ENCODE data around the gene ANAPC1.
"Not testable (repeated sequence)": the region's sequence is repeated elsewhere in the genome, so short reads cannot be mapped to it uniquely, and the experiment has no call there.

Gene ANAPC1

DNA sequence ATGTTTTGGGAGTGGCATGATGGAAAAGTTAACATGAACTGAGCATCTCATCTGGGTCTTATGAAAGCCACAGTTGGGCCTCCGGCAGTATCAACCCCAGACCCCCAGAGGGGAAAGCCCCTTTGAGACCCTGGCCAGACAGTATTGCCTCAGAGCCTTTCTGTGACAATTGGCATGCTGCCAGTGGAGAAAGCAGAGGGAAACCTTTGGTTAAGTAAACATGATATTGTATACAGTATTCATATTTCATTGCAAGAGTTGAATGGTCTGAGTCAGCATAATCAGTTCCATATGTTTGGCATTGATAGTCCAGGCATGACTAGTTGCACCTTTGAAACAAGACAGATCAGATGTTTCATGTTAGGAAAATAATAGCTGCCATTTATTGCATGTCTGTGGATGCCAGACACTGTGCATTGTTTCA, 34.4 kb upstream of the ANAPC1 start:
- no peak for TF ChIP-seq POLR2A (IDR thresholded peaks at IDR 0.05; ENCODE audit: low read depth, low read length)
- TF ChIP-seq POLR2AphosphoS5 (IDR thresholded peaks at IDR 0.05; ENCODE audit: low read depth, low read length), result no peak
- TF ChIP-seq TAF1 (IDR thresholded peaks at IDR 0.05; ENCODE audit: borderline replicate concordance, low read depth, low read length), result no peak
- FAIRE-seq, result no peak
- no peak for DNase-seq (ENCODE audit: insufficient read length)

DNA sequence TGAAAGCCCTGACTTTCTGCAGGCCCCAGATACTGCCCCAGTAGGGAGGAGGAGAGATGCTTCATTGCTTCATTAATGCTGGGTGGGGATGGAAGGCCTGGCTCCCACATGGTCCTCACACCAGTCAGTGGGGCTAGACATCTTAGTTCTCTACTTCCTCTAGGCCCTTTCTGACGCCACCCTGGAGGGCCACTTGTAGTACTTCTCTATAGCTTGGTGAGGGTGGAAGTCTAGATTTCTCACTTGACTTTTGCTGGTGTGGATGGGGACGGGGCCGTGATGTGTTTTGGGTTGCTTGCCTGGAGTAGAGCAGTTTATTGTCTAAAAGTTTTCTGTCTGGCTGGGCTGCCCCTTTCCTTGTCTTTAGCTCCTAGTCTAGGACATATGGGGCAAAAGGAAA, 33.1 kb upstream of the ANAPC1 start:
- DNase-seq (ENCODE audit: insufficient read length), result no peak
- TF ChIP-seq POLR2A (IDR thresholded peaks at IDR 0.05; ENCODE audit: low read depth, low read length) (no peak), TAF1 (IDR thresholded peaks at IDR 0.05; ENCODE audit: borderline replicate concordance, low read depth, low read length) (no peak), POLR2AphosphoS5 (IDR thresholded peaks at IDR 0.05; ENCODE audit: low read depth, low read length) (no peak)
- FAIRE-seq, result no peak

DNA sequence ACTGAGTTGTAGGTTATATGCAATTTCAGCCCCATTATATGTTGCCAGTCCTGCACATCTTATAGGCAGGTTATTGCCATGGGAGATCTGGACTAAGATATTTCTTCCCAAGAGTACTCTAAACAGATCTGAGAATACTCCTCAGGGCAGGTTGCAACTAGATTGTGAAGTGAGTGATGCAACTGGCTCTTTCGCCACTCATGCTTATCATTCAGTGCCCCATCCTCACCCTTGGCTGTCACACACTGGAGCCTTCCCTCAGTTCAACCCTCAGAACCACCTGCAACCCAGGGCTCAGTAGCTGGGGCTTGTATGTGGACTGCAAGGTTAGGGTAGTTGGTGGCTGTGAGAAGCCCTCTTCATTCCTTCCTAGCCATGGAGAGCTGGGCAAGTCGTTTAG, 28.6 kb upstream of the ANAPC1 start:
- TF ChIP-seq POLR2A (IDR thresholded peaks at IDR 0.05; ENCODE audit: low read depth, low read length), result no peak
- TF ChIP-seq TAF1 (IDR thresholded peaks at IDR 0.05; ENCODE audit: borderline replicate concordance, low read depth, low read length), result no peak
- TF ChIP-seq POLR2AphosphoS5 (IDR thresholded peaks at IDR 0.05; ENCODE audit: low read depth, low read length), result no peak
- DNase-seq (ENCODE audit: insufficient read length), result no peak
- FAIRE-seq, result no peak

DNA sequence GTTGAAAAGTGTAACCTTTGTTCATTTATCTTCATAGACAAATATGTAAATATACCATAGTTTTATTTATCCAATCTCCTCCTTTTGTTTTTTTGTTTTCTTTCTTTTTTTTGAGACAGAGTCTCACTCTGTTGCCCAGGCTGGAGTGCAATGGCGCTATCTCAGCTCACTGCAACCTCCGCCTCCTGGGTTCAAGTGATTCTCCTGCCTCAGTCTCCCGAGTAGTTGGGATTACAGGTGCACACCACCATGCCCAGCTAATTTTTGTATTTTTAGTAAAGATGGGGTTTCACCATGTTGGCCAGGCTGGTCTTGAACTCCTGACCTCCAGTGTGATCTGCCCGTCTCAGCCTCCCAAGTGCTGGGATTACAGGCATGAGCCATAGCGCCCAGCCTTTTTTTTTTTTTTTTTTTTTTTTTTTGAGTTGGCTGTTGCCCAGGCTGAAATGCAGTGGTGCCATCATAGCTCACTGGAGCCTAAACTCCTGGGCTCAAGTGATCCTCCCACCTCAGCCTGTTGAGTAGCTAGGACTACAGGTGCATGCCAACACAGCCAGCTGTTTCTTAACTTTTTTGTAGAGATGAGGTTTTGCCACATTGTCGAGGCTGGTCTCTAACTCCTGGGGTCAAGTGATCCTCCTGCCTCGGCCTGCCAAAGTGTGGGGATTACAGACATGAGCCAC, 27.4 kb upstream of the ANAPC1 start:
- not testable (repeated sequence) for FAIRE-seq; DNase-seq (ENCODE audit: insufficient read length)

DNA sequence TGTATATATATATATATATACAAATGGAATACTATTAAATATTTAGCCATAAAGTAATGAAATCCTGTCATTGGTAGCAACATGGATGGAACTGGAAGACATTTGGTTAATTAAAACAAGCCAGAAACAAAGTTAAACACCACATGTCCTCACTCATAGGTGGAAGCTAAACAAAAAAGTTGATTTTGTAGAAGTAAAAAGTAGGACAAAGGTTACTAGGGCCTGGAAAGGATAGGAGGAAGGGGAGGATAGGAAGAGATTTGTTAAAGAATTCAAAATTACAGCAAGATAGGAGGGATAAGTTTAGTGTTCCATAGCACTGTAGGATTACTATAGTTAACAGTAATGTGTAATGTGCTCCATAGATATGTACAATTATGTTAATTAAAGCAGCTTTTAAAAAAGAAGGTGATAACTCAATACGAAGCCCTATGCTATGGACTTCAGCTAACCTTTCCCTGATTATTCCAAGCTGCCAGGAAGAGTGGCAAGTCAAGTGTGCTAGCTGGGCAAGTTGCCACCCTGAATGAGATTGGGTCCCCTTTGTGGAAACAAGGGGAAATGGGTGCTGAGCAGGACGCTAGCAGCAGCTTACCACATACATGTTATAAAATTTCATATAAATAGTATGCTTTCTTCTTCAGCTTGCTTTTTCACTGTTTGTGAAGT, 26.8 kb upstream of the ANAPC1 start:
- TF ChIP-seq POLR2AphosphoS5 (IDR thresholded peaks at IDR 0.05; ENCODE audit: low read depth, low read length) (no peak), POLR2A (IDR thresholded peaks at IDR 0.05; ENCODE audit: low read depth, low read length) (no peak)
- FAIRE-seq, result no peak
- DNase-seq (ENCODE audit: insufficient read length), result no peak

DNA sequence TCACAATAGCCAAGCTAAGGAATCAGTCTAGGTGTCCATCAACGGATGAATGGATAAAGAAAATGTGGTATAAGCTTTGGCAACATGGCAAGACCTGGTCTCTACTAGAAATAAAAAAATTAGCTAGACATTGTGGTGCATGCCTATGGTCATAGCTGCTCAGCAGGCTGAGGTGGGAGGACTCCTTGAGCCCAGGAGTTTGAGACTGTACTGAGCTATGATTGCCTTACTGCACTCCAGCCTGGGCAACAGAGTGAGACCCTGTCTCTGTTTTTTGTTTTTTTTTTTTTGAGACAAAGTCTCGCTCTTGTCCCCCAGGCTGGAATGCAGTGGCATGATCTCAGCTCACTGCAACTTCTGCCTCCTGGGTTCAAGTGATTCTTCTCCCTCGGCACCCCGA, 26.0 kb upstream of the ANAPC1 start:
- not testable (repeated sequence) for FAIRE-seq

DNA sequence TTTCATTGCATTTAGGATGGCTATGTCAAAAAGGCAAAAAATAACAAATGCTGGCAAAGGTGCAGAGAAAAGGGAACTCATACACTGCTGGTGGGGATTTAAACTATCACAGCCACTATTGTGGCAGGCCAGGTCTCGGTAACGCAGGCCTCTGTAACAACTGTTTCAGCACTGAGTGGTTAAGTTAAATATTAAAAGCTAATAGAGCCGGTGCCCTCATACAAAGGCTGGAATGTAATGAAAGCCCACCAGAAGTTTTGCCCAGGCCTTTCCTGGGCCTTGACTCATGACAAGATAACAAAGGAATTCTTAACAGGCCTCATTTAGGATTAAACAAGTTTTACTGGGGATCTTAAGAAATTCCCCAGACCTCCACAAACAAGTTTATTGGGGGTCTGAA, 25.1 kb upstream of the ANAPC1 start:
- DNase-seq (ENCODE audit: insufficient read length) (no peak), FAIRE-seq (no peak)
- TF ChIP-seq TAF1 (IDR thresholded peaks at IDR 0.05; ENCODE audit: borderline replicate concordance, low read depth, low read length) (no peak), POLR2AphosphoS5 (IDR thresholded peaks at IDR 0.05; ENCODE audit: low read depth, low read length) (no peak), POLR2A (IDR thresholded peaks at IDR 0.05; ENCODE audit: low read depth, low read length) (no peak)

More for the DNA sequence above, 26.0 kb upstream of the ANAPC1 start:
- DNase-seq (ENCODE audit: insufficient read length), result not testable (repeated sequence)

DNA sequence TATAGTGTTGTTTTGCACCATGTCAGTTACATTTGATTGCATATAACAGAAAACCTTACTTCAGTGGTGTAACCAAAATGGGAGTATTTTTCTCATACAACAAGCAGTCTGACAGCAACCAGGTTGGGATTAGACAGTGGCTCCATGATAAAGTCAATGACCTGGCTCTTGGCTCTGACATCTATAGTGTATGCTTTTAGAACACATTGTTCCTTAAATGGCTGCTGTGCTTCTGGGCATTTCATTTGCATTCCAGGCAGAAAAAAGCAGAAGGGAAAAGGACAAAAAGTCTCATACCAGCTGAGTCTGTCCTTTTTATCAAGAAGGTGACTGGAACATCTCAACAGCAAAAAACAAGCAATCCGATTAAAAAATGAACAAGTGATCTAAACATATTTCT, 24.6 kb upstream of the ANAPC1 start:
- FAIRE-seq (no peak), DNase-seq (ENCODE audit: insufficient read length) (no peak)
- no peak for TF ChIP-seq POLR2AphosphoS5 (IDR thresholded peaks at IDR 0.05; ENCODE audit: low read depth, low read length)
- no peak for TF ChIP-seq POLR2A (IDR thresholded peaks at IDR 0.05; ENCODE audit: low read depth, low read length)
- no peak for TF ChIP-seq TAF1 (IDR thresholded peaks at IDR 0.05; ENCODE audit: borderline replicate concordance, low read depth, low read length)

DNA sequence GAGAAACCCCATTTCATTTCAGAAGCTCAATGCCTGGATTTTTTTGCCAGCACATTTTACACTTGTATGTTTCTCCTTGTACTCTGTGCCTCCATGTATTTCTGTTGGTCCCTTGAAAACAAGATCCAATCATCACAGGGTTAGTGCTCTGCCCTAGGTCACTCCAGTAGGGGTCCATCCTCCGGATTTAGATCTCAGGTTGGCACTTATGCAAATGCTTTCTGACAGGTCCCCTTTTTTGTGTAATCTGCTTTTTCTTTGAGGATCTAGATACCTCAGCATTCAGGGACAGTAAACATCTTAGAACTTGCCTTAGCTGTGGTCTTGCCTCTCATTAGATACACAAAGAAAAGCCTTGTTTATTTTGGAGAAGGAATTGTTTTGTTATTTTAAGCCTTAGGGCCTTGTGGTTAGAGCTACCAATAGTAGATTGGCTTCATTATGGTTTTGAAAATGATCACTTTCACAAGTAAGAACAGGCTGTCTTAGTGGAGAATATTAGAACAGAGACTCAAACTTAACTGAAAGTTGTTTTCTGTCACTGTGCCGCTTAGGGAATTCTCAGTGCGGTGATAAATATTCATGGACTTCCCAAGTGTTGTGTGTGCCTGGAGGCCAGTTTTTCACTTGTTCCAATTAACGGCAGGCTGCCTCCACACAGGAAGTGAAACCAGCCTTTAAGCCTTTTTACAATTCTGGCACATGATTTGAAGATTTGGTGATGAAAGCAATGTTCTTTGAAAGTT, 22.2 kb upstream of the ANAPC1 start:
- no peak for TF ChIP-seq POLR2AphosphoS5 (IDR thresholded peaks at IDR 0.05; ENCODE audit: low read depth, low read length)
- TF ChIP-seq POLR2A (IDR thresholded peaks at IDR 0.05; ENCODE audit: low read depth, low read length), result no peak
- TF ChIP-seq TAF1 (IDR thresholded peaks at IDR 0.05; ENCODE audit: borderline replicate concordance, low read depth, low read length), result no peak
- no peak for DNase-seq (ENCODE audit: insufficient read length)
- peak; percentile 66 for FAIRE-seq

DNA sequence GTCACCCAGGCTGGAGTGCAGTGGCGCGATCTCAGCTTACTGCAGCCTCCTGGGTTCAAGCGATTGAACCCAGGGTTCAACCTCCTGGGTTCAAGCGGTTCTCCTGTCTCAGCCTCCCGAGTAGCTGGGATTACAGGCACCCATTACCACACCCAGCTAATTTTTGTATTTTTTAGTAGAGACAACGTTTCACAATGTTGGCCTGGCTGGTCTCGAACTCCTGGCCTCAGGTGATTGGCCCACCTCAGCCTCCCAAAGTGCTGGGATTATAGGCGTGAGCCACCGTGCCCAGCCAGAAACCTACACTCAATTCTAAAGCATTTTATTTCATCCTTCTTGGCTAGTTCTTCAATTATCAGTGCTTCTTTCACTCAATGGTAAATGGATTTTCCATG, 21.5 kb upstream of the ANAPC1 start:
- FAIRE-seq; DNase-seq (ENCODE audit: insufficient read length): not testable (repeated sequence)

DNA sequence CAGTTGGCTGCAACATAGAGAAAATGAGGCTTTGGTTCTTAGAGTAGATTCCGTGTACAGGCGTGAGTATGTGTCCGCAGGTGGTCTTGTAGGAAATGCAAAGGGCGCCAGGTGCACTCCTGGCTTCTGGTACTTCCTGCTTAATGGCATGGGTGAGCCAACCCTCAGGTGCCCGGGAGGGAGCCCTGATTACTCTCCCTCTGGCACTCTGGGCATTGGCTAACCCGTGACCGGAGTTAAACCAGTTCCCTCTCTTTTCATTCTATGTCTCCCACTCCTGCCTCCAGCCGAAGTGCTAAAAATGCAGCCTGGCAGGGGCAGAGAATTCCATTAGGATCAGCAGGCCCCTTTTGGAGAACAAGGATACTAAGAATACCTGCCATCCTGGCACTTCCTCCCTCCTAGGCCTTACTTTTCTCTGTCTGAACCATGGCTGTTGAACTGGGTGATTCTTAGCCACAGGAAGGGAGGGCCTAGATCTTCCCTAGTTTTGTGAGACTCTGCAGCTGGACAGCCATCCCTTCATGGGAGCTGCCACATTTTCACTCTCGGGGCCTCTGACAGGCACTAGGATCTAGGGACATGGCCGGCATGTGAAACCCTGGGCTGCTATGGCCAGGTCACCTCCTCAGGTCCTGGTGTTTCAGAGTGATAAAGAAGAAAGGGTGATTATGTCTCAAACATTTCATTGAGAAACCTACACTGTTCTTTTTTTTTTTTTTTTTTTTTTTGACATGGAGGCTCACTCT, 20.9 kb upstream of the ANAPC1 start:
- FAIRE-seq (no peak), DNase-seq (ENCODE audit: insufficient read length) (no peak)
- TF ChIP-seq POLR2A (IDR thresholded peaks at IDR 0.05; ENCODE audit: low read depth, low read length) (no peak), POLR2AphosphoS5 (IDR thresholded peaks at IDR 0.05; ENCODE audit: low read depth, low read length) (no peak)

DNA sequence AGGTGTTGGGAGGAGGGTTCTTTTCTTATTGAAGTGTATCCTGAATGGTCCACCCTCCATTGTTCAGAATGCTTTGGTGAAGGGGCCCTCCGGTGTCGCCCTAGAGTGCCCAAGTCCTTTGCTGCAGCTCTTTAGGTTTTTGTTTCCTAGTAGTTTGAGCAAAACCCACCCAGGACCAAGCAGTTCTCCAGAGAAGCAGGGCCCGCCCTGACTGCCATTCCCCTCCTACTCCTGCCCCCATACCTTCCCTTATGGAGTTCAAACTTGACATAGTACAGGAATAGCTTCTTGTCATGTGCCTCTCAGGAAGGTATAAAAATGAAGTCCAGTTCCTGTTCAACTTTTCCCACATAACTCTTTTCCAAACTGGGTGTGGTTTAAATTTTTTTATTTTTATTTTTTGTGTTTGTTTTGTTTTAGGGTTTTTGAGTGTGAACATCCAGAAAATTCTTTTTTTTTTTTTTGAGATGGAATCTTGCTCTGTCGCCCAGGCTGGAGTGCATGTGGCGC, 20.0 kb upstream of the ANAPC1 start:
- DNase-seq (ENCODE audit: insufficient read length), result no peak
- FAIRE-seq, result no peak
- no peak for TF ChIP-seq POLR2A (IDR thresholded peaks at IDR 0.05; ENCODE audit: low read depth, low read length)
- TF ChIP-seq POLR2AphosphoS5 (IDR thresholded peaks at IDR 0.05; ENCODE audit: low read depth, low read length), result no peak
- no peak for TF ChIP-seq TAF1 (IDR thresholded peaks at IDR 0.05; ENCODE audit: borderline replicate concordance, low read depth, low read length)

All from GM12892 (cell line).